Ureter (tissue), 1 donor: ENCODE measurements around the gene PTGES. TPM values are rescaled to one million over a fixed set of nuclear protein-coding genes. Genes with fewer than 3 reads are reported as not detected.
"Not testable (repeated sequence)": the region's sequence is repeated elsewhere in the genome, so short reads cannot be mapped to it uniquely, and the experiment has no call there.

Experiments
- DNase-seq: peaks from one replicate; pipeline ENCODE4 v3.0.0-alpha.2; 2020; ENCODE audit warnings: low spot score
- total RNA-seq: library from RNA; stranded (reverse); gene quantifications from one replicate; pipeline ENCODE4 v1.2.4, GENCODE V29; 2023
- donor health status: DM: yes; HTN: yes; CAD: no.

PTGES gene
- total RNA-seq, 1 donor from 2014 or later: 67.9 TPM

DNA sequence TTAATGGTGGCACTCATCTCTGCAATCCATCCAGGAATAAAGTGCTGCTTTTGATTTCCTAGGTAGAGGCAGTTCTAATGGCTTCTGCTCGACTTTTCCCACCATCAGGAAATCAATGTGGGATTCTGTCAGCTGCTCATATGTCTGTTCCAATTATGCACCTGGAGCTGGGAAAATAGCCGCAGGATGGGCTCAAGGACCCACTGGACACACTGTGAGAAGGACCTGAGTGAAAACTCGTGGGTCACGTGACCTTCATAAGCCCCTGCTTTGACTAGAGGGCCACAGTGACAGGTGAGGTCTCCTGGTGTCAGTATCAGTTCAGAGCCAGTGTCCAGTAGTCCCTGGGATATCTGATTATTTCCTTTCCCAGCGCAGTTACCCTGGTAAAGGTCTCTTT is 17.9 kb upstream of the PTGES start:
- no peak for DNase-seq

GRCh38 chr9:129769669-129770068 is 16.8 kb upstream of the PTGES start:
- DNase-seq: no peak

DNA sequence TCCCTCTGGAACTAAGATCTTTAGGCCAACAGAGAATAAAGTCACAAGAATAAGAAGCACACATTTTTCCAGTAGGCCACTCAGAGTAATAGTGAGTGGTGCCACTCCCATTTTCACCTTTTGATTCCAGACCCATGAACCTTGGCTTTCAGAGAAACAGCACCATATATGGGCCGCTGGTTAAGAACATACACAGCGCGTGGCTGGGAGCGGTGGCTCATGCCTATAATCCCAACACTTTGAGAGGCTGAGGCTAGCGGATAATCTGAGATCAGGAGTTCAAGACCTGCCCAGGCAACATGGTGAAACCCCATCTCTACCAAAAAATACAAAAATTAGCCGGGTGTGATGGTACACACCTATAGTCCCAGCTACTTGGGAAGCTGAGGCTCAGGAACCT is 15.6 kb upstream of the PTGES start:
- no peak for DNase-seq

- DNase-seq: no peak
Measured at GRCh38 chr9:129765764-129766317, 13.0 kb upstream of the PTGES start.

GRCh38 chr9:129762985-129763926 is 10.4 kb upstream of the PTGES start:
- no peak for DNase-seq

DNA sequence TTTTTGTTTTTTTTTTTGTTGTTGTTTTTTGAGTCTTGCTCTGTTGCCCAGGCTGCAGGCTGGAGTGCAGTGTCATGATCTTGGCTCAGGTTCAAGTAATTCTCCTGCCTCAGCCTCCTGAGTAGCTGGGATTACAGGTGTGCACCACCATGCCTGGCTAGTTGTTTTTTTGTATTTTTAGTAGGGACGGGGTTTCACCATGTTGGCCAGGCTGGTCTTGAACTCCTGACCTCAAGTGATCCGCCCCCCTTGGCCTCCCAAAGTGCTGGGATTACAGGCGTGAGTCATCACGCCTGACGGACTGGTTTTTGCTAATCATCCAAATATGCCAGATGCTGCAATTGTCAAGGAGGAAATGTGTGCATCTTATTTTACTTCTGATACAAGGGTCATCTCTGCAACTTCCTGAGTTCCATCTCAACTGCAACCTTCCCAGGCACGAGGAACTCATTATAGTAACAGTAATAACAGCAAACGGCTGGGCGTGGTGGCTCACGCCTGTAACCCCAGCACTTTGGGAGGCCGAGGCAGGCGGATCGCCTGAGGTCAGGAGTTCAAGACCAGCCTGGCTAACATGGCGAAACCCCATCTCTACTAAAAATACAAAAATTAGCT is 9.6 kb upstream of the PTGES start:
- DNase-seq: not testable (repeated sequence)

- DNase-seq: no peak
Measured at GRCh38 chr9:129761901-129762369, 9.1 kb upstream of the PTGES start.

- peak; percentile 70 for DNase-seq
Measured at GRCh38 chr9:129761293-129761900, 8.6 kb upstream of the PTGES start.

DNA sequence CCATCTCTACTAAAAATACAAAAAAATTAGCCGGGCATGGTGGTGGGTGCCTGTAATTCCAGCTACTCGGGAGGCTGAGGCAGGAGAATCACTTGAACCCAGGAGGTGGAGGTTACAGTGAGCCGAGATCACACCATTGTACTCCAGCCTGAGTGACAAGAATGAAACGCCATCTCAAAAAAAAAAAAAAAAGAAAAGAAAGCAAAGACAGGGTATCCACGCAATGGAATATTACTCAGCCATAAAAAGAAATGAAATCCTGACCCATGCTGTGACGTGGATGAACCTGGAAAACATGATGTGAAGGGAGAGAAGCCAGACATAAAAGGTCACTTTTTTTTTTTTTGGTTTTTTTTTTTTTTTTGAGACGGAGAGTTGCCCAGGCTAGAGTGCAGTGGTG is 7.9 kb upstream of the PTGES start:
- DNase-seq: not testable (repeated sequence)

GRCh38 chr9:129759804-129760502 is 7.1 kb upstream of the PTGES start:
- DNase-seq: no peak

DNA sequence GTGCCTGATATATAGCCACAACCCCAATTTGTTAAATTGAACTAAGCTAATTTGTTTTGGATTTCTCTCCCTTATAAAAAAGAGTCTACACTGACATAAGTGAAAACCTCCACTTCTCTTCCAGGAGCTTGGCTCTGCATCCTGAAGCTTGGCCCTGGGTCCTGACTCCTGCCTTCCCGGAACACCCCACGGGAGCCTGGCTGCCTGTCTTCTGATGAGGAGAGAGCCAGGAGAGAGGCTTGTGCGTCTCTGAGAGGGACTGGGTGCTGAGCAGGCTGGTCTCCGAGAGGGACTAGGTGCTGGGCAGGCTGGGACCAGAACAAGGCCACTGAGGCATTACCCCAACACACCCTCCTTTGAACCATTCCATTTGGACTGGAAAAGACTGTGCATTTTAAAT is 6.5 kb upstream of the PTGES start:
- no peak for DNase-seq

DNA sequence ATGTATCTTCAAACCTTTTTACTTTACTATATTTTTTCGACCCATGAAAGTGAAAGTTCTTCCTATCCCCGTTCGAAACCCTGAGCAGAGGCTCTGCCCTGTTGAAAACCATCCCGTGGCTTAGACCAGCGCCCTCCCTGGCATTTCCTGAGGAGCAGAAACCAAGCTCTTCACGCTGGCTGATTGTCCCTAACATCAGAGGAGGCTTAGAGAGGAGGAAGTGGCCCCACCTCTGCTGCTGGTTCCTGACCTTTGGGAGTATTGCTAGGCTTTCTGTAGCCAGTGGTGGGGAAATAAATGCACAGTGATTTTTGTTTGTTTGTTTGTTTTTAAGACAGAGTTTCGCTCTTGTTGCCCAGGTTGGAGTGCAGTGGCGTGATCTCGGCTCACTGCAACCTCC is 4.2 kb upstream of the PTGES start:
- no peak for DNase-seq

DNA sequence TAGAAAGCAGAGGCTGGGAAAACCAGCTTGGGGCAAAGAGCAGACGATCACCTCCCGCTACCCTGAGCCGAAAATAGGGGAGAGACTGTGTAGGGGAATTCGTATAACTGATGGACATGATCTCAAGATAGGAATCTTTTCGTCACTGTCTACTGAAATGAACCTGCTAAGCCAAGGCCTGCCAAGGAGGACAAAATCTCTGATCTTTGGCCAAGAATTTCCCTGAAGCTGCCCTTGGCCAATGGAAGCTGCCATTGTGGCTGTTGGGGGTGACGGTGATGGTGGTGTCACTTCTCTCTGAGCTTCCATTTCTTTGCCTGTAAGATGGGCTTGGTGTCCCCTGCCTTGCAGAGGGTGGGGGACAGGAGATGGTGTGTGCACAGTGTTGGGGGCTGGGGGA is 3.3 kb upstream of the PTGES start:
- no peak for DNase-seq

DNA sequence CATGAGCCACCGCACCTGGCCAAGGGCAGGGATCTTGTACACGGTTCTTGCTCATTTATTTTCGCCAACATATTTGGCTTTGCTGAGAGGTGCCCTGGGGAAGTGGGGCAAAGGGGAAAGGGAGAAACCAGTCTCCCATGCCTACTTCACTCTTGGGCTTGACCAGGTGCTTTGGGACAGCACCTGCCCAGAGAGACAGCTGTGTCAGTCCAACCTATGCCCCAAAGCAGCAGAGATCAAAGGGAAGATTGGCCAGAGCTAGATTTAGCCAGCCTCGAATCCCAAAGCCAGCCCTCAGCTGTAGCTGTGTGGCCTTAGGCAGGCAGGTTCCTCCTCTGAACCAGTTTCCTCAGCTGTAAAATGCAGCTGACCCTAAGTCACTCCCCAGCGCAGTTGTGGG is 2.3 kb upstream of the PTGES start:
- DNase-seq: no peak

GRCh38 chr9:129751841-129752801 is 721 bp downstream of the PTGES start:
- peak; percentile 86 for DNase-seq

DNA sequence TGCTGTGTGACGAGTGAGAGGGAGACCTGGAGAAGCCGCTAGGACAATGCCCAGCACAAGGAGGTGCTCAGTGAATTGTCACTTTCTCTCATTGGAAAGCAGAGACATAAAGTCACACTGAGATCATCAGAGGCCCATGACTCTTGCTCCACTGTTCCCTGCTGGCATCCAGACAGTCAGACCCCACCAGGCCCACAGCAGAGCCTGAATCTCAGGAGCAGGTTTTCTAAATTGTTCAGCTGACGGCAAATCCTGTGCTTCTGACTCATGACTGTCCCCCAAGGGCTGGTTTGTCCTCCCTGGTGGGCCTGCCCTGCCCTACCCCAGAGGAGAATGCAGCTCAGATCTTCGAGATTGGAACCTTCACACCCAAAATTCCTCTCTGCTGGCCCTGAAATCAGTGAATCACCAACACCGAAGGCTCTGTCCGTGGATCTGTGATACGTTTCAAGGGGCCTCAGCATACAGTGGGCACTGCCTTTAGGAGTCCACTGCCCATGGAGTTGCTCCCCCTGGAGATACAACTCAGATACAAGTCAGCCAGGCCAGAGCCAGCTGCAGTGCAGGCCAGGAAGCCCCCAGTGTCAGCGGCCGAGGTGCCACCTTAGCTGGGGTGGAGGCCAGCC is 2.7 kb downstream of the PTGES start:
- no peak for DNase-seq

DNA sequence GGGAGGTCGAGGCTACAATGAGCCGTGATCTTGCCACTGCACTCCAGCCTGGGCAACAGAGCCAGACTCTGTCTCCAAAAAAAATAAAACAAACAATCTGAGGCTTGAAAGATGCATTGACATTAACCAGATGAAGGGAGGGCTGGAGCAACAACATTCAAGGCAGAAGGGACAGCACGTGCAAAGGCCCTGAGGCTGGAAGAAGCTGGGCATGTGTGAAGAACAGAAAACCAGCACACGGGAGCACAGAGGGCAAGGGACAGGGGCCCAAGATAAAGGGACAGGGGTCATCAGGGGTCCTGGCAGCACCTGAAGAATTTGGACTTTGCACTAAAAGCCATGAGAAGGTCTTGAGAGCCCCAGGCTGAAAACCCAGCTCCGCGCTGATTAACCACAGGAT is 3.3 kb downstream of the PTGES start:
- no peak for DNase-seq

DNA sequence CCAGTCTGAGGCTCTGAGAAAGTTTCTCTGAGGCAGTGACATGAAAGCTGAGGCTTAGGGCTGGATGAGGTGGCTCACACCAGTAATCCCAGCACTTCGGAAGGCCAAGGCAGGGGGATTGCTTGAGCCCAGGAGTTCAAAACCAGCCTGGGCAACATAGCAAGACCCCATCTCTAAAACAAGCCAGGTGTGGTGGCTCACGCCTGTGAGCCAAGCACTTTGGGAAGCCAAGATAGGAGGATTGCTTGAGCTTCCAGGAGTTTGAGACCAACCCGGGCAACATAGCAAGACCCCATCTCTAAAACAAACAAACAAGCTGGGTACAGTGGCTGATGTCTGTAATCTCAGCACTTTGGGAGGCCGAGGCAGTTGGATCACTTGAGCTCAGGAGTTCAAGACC is 3.8 kb downstream of the PTGES start:
- not testable (repeated sequence) for DNase-seq

- DNase-seq: no peak
Measured at GRCh38 chr9:129748249-129748648, 4.6 kb downstream of the PTGES start.
